ENCODE results near the gene HS3ST2.

GRCh38 chr16:22901563-22901962 is 87.6 kb downstream of the HS3ST2 start:
- TF ChIP-seq CTCF (IDR thresholded peaks at IDR 0.05) (no peak), POLR2A (IDR thresholded peaks at IDR 0.05) (no peak), POLR2AphosphoS5 (IDR thresholded peaks at IDR 0.05) (no peak)
